Measurements from ENCODE around the gene TSPAN10.
"Not testable (repeated sequence)": the region's sequence is repeated elsewhere in the genome, so short reads cannot be mapped to it uniquely, and the experiment has no call there.

TSPAN10 gene

GRCh38 chr17:81636505-81637288 lies at the start of gene TSPAN10, which contains the start of gene NPLOC4:
Gene TSPAN10, plus strand, starts transcription at chr17:81637196. Its CDS starts 5,217 bp downstream, at chr17:81642413.
Gene NPLOC4, minus strand, starts transcription at chr17:81637112. Its CDS starts 182 bp downstream, at chr17:81636930.
- peak; percentile 65 to 68 for DNase-seq (ENCODE audit: low read depth in 2 of 2, low spot score in 1 of 2)

- DNase-seq (ENCODE audit: low read depth in 2 of 2, low spot score in 1 of 2), result no peak
Measured at GRCh38 chr17:81589612-81590011, 47.4 kb upstream of the TSPAN10 start.

- DNase-seq (ENCODE audit: low read depth in 2 of 2, low spot score in 1 of 2), result no peak
Measured at GRCh38 chr17:81590121-81590520, 46.9 kb upstream of the TSPAN10 start.

GRCh38 chr17:81591971-81592370 lies 45.0 kb upstream of the TSPAN10 start:
- DNase-seq (ENCODE audit: low read depth in 2 of 2, low spot score in 1 of 2), result no peak

- DNase-seq (ENCODE audit: low read depth in 2 of 2, low spot score in 1 of 2), result no peak
Measured at GRCh38 chr17:81593105-81593871, 43.7 kb upstream of the TSPAN10 start.

- no peak for DNase-seq (ENCODE audit: low read depth in 2 of 2, low spot score in 1 of 2)
Measured at GRCh38 chr17:81599719-81600486, 37.1 kb upstream of the TSPAN10 start.

- DNase-seq (ENCODE audit: low read depth in 2 of 2, low spot score in 1 of 2), result peak; percentile 11 to 12
Measured at GRCh38 chr17:81601525-81602120, 35.4 kb upstream of the TSPAN10 start.

GRCh38 chr17:81603846-81604610 lies 33.0 kb upstream of the TSPAN10 start:
- no peak for DNase-seq (ENCODE audit: low read depth in 2 of 2, low spot score in 1 of 2)

GRCh38 chr17:81607431-81607830 lies 29.6 kb upstream of the TSPAN10 start:
- no peak for DNase-seq (ENCODE audit: low read depth in 2 of 2, low spot score in 1 of 2)

GRCh38 chr17:81608082-81608481 lies 28.9 kb upstream of the TSPAN10 start:
- no peak for DNase-seq (ENCODE audit: low read depth in 2 of 2, low spot score in 1 of 2)

- no peak for DNase-seq (ENCODE audit: low read depth in 2 of 2, low spot score in 1 of 2)
Measured at GRCh38 chr17:81608605-81609004, 28.4 kb upstream of the TSPAN10 start.

- no peak for DNase-seq (ENCODE audit: low read depth in 2 of 2, low spot score in 1 of 2)
Measured at GRCh38 chr17:81609541-81610311, 27.3 kb upstream of the TSPAN10 start.

GRCh38 chr17:81612172-81612970 lies 24.6 kb upstream of the TSPAN10 start:
- DNase-seq (ENCODE audit: low read depth in 2 of 2, low spot score in 1 of 2), result no peak

- no peak for DNase-seq (ENCODE audit: low read depth in 2 of 2, low spot score in 1 of 2)
Measured at GRCh38 chr17:81615401-81615930, 21.5 kb upstream of the TSPAN10 start.

- no peak for DNase-seq (ENCODE audit: low read depth in 2 of 2, low spot score in 1 of 2)
Measured at GRCh38 chr17:81616877-81617276, 20.1 kb upstream of the TSPAN10 start.

GRCh38 chr17:81618307-81618706 lies 18.7 kb upstream of the TSPAN10 start:
- not testable (repeated sequence) for DNase-seq (ENCODE audit: low read depth in 2 of 2, low spot score in 1 of 2)

- DNase-seq (ENCODE audit: low read depth in 2 of 2, low spot score in 1 of 2), result no peak
Measured at GRCh38 chr17:81621494-81622130, 15.4 kb upstream of the TSPAN10 start.

GRCh38 chr17:81630274-81630673 lies 6.7 kb upstream of the TSPAN10 start:
- no peak for DNase-seq (ENCODE audit: low read depth in 2 of 2, low spot score in 1 of 2)
